Measurements from ENCODE around the gene SLC25A34.

SLC25A34 gene

DNA sequence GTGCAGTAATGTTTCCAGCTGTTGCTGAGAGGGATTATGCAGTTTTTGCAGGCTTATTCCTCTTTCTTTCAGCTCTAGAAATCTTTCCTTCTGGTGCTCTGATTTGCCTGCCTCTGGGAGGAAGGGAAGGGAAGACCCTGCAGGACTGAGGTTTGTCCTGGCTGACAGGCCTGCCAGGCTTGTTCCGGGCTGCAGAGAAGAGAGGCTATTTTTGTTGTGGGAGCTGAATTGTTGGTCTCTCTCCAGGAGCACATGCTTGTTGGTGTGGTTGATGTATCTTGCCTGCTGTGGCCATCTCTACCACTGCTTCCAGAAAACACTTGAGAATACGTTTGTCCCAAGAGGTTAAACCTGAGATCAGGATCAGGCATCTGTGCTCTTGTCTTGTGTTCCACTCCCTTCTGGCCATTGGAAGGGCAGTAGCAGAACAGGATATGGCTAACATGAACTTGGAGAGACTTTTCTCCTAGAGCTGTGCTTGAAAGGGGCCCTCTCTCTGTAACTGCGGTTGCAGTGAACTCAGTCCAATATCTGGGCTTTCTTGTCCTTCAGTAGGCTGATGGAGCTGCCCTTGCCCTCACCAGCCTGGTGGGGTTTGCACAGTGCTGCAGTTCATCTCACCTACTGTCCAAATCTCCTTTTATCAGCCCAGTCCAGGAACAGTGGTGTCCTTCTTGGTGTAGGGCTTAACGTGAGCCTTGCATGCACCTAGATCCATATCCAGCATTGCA lies 21.5 kb upstream of the SLC25A34 start:
- no peak for FAIRE-seq

DNA sequence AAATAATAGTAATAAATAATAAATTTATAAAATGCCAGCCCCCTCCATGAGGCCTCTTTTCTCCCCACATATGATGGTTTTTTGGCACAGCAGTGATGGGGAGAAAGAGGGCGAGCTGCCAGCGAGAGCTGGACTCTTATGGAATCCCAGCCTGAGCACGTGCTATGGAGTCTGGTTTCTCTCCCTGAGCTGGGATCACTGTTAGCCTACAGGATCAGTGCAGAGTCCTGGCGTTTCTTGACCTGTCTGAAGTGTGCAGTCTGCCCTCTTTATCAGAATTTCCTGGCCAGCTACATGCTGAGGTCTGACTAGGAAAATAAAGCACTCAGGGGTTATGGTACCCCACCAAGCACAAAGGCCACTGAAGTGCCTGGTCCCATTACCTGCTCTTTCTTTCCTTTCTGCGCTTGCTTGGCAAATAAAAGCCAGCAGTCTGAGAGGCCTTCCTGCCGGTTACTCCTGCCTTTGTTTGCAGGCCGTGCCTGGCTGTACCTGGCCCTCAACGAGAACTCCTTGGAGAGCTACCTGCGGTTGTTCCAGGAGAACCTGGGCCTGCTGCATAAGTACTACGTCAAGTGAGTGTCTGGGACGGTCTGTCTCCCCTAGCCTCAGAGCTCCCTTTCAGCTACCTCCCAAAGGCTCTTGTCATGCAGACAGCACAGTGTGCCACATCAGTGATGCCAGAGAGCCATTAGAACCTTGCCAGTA lies 18.5 kb upstream of the SLC25A34 start:
- no peak for FAIRE-seq

DNA sequence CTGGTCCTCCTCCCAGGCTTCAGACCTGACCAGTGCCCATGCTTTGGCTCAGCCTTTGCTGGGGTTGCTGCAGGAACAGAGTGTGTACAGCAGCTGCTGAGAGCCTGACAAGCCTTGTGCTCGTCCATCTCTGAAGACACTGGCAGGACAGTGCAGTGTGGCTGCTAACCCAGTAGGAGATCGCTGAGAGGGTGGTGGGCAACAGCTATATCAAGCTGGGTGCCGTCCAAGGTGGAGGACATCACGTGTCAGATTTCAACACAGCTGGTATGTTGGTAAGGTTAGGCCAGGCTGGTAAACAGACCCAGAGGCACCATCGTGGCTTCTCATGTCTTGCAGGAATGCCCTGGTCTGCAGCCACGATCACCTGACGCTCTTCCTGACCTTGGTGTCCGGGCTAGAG lies 17.9 kb upstream of the SLC25A34 start:
- FAIRE-seq = no peak

DNA sequence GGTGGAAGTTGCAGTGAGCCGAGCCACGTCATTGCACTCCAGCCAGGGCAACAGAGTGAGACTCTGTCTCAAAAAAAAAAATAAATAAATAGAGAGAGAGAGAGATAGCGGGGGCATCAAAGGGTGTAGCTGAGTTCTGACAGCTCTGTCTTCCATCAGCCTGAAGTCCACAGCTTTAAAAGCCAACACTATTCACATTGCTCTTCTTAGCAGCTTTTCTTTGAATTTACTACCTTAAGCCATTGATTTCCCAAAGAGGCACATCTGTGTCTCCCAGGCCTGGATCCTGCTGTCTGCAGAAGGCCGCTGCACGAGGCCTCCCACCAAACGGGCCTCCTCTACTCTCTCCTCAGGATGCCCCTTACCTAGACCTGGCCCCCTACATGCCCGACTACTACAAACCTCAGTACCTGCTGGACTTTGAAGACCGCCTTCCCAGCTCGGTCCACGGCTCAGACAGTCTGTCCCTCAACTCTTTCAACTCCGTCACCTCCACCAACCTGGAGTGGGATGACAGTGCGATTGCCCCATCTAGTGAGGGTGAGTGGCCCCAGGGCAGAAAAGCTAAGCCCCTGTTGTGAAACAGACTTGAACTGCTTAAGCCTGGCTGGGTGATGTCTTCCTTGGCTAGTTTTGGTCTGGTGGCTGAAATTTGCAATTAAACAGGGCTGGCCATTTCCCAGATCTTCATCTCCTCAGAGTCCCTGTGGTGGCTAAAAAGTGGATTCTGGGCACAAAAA lies 16.5 kb upstream of the SLC25A34 start:
- FAIRE-seq = no peak

DNA sequence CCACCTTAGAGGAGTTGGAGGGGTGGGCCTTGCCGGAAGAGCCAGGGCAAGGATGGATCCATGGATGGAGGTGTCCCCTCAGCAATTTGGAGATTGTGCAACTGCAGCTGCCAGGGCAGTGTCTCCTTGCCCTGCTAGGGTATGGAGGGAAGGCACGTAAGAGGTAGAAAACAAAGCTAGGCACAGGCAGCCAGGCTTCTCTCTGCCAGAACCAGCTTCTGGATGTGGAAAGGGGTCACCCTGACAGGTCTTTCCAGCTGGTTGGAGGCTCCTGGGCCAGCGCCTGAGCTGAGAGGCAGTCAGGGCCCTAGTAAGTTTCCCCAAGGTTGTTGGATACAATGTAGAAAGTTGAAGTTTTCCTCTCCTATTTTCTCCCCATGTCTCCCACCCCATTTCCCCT lies 15.2 kb upstream of the SLC25A34 start:
- FAIRE-seq = no peak

DNA sequence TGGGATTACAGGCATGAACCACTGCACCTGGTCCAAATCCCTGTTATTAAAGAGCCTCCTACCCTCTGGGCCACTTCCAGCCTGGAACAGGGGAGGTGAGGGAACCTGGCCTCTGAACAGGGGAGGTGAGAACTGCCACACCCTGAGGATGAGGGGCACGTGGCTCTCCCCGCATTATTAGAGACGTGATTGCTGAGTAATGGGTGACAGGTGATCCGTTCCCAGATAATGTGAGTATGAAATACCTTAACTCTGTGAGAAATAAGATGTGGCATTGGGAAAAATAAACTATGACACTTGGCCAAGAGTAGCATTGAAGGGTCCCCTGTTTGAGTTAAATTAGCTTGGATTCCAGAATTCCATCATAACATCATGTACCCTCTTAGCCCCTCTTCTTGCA lies 13.6 kb upstream of the SLC25A34 start:
- no peak for FAIRE-seq

DNA sequence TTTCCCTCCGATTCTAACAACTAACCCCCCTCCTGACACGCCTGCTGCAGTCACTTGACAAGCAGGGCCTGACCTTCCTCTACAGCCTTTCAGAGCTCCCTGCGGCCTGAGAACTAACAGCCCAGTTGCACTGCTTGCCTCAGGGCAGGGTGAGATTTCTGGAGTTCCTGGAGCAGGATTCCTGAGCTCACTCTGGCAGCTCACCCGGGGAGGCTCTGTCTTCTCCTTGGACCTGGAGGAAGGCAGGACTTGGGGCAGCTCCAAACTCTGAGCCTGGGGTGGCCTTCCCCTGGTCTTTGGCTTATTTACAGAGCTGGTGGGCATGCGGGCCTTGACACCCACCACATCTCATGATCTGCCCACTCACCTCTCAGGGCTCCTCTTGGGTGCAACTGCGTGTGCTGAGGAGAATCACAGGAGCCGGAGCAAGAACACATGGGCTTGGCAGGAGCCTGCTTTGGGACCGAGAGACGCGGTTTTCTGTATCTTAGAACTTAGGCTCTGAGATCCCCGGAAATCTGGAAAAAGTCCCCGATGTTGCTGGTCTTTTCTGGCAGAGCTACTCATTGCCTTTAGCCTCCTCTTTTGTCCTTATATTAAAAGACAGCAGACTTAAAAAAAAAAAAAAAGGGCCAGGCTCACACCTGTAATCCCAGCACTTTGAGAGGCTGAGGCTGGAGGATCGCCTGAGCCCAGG lies 13.1 kb upstream of the SLC25A34 start:
- FAIRE-seq = no peak

DNA sequence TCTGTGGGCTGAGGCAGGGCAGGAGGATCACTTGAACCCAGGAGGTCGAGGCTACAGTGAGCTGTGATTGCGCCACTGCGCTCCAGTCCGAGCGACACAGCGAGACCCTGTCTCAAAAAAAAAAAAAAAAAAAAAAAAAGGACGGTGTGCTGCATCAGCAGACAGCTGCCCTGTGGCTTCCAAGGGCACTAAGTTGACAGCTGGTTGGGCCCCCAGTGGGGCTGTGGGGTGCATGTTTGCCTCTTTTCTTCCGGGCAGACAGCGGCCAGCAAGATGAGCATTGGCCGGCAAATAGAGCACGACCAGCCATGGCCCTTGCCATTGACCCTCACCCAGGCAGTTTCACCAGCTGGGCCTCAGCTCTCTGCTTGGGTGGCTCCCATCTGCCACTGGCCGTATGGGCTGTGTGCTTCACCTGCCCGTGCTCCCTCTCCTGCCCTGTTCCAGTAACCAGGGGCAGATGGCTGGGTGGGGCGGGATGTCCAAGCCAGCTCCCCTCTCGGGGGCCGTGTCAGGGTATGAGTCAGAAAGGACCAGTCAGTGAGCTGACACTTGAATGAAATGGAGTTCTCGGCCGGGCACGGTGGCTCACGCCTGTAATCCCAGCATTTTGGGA lies 12.3 kb upstream of the SLC25A34 start:
- no peak for FAIRE-seq

DNA sequence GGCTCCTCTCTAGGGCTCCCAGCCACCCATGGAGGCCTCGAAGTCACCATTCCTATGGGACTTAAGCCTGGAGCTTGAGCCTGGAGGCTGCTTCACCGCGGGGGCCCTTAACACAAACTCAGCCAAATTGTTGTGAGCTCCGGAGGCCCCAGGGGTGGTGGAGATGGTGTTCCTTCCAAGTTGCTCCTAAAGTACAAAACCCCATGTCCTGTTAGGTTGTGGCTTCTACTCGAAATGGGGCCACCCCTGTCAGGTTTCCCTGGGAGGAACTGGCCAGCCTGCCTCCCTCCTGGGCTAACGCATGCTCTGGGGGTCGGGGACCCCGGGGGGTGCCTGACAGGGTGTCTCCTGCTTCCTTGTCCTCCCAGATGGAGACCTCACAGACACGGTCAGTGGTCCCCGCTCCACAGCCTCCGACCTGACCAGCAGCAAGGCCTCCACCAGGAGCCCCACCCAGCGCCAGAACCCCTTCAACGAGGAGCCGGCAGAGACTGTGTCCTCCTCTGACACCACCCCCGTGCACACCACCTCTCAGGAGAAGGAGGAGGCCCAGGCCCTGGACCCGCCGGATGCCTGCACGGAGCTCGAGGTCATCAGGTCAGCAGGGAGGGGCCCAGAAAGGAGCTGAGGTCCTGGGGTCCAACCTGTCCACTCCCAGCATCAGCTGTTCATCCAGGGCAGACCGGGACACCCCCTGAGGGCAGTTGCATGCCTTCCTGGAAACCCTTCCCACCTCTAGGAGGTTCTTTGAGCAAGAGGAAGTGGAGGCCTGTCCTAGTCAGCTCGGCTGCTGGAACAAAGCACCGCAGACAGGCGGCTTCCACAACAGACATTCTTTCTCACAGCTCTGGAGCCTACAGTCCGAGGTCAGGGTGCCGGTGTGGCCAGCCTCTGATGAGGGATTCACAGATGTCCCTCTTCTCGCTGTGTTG lies 10.8 kb upstream of the SLC25A34 start:
- FAIRE-seq = no peak

DNA sequence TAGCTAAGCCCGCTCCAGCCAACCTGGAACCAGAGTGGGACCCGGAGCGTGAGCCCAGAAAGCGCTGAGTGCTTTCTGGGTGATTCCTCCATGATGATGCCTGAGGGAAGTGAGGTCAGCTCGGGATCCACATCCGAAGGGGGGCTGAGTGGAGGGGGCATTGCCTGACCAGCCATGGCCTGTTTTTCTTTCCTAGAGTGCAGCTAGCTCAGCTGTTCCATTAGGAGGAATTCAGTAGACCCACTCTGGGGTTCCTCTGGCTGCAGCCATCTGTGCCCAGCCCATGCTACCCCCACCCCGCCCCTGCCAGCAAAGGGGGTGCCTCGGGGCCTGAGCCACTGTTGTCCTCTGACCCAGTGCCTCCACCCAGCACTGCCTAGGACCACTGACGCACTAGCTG lies 9.6 kb upstream of the SLC25A34 start:
- FAIRE-seq = no peak

DNA sequence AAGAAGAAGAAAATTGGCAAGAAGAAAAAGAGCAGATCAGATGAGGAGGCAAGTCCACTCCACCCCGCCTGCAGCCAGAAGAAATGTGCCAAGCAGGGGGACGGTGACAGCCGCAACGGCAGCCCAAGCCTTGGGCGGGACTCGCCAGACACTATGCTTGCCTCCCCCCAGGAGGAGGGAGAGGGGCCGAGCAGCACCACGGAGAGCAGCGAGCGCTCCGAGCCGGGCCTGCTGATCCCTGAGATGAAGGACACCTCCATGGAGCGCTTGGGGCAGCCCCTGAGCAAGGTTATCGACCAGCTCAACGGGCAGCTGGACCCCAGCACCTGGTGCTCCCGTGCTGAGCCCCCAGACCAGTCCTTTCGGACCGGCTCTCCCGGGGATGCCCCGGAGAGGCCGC lies 9.0 kb upstream of the SLC25A34 start:
- no peak for FAIRE-seq

DNA sequence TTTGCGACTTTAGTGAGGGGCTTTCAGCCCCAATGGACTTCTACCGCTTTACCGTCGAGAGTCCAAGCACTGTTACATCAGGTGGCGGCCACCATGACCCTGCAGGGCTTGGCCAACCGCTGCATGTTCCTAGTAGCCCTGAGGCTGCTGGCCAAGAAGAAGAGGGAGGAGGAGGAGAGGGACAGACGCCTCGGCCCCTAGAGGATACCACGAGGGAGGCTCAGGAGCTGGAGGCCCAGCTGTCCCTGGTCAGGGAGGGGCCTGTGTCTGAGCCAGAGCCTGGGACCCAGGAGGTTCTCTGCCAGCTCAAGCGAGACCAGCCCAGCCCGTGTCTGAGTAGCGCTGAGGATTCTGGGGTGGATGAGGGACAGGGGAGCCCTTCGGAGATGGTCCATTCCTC lies 8.6 kb upstream of the SLC25A34 start:
- no peak for FAIRE-seq

DNA sequence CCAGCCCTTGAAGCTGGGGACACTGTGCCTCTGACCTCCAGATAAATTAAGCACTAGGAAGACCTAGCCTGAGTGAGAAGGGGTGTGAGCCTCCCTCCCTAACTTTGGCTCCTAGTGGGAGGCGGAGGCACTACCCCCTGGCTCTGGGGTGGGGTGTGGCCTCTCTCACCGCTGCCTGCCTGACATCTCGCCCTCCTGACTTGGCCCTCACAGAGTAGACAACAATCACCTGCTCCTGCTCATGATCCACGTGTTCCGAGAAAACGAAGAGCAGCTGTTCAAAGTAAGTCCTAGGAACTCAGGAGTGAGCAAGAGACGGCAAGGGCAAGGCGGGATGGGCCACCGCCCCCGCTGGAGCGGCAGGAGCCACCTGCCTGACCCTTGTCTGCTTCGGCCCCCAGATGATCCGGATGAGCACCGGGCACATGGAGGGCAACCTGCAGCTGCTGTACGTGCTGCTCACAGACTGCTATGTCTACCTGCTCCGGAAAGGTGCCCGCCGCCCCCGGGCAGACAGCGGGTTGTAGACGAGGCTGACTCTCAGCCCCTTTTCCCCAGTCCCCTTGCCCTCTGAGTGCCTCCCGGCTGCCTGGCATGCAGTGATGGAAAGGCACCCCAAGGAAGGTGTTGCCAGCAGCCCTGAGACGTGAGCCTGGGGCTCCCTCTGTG lies 8.1 kb upstream of the SLC25A34 start:
- no peak for FAIRE-seq

DNA sequence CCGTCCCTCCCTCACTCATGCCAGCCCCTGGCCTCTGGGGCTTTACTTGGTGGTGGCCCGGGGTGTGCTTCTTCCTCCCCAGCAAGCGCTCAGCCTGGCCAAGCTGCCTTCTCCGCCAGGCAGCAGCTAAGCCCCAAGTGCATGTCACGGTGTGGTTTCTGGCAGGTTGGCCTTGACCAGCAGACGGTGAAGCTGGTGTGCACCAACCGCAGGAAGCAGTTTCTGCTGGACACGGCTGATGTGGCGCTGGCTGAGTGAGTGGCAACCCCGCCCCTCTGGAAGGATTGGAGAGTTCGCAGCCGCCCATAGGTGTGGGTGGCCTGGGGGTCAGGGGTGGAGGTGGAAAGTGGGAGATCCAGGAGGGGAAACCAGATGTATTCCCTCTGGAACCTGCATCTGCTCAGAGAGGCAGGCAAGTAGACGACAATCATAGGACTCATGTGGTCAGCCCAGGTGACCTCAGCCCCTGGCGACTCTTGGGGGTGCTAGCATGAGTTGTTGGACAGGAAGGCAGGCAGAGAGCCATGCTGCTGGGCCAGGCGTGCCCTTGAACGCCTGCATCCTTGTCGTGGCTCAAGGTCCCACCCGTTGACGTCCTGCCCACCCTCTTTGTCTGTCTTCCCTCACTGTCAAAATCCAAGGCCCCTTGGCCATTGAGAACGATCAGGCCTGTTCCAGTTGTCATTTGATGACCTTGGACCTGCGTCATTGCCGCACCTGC lies 7.0 kb upstream of the SLC25A34 start:
- no peak for FAIRE-seq

DNA sequence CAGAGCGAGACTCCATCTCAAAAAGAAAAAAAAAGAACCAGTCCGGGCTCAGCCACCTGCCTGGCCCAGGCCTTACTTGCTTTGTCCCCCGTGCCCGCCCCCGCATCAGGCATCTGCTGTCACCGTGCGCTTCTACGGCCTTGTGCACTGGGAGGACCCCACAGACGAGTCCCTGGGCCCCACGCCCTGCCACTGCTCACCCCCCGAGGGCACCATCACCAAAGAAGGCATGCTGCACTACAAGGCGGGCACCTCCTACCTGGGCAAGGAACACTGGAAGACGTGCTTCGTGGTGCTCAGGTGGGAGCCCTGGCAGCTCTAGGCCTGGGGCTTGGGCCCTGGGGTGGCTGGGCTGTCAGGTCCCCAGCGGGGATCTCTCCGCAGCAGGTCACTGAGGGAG lies 5.6 kb upstream of the SLC25A34 start:
- FAIRE-seq = no peak

DNA sequence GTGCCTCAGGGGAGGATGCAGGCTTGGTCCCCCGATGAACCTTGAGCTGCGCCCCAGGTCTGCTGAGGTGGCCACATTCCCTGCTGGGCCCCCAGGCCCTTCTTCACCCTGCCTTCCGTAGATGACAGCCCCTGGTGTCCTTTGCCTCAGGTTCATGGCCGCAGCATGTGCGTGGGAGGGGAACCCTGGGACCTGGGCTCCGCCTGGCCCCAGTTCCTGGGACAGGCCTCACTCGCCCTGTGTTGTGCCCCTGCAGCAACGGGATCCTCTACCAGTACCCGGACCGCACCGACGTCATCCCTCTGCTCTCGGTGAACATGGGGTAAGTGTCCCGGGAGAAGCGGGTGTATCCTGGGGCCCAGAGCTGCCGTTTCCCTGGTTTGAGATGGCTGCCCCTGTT lies 5.1 kb upstream of the SLC25A34 start:
- FAIRE-seq = no peak

DNA sequence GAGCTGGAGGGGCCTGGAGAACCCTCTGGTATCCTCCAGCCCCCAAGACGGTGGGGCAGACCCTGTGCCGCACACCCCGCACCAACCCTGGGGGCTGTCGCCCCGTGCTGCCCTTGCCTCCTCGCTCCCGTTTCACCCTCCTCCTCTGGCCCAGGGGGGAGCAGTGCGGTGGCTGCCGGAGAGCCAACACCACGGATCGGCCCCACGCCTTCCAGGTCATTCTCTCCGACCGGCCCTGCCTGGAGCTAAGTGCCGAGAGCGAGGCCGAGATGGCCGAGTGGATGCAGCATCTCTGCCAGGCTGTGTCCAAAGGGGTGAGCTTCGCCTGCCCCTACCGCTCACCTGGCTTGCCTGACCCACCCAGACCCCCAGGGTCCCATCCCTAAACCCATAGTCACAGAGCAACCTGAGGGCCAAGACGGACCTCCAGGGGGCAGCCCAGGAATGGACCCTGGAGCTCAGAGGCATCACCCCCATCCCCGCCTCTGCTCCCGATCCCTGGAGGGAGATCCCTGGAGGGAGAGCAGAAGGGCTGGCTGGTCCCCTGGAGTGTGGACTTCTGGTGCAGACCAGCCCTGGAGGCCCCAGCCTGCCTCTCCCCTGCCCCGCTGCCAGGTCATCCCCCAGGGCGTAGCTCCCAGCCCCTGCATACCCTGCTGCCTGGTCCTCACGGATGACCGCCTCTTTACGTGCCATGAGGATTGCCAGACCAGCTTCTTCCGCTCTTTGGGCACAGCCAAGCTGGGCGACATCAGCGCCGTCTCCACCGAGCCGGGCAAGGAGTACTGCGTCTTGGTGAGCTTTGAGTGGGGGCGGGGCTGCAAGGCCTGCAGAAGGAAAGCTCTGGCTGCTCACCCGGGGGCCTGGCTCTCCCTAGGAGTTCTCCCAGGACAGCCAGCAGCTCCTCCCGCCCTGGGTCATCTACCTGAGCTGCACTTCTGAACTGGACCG lies 4.0 kb upstream of the SLC25A34 start:
- FAIRE-seq = no peak

DNA sequence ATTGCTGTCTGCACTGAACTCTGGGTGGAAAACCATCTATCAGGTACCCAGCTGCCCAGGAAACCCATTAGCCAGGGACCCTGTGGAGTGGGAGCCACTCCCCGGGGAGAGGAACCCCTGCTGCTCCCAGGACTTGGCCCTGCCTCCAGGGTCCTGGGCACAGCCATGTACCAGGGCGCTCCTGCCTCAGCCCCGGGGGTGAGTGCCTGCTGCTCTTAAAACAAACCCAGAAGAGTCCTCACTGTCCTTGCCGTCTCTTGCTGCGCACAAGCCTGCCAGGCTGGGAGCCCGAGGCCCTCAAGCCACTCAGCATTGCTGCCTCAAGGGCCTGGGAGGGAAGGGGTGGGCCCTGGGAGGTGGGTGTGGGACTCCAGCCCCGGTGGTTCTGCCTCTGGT lies 3.4 kb upstream of the SLC25A34 start:
- FAIRE-seq = no peak

DNA sequence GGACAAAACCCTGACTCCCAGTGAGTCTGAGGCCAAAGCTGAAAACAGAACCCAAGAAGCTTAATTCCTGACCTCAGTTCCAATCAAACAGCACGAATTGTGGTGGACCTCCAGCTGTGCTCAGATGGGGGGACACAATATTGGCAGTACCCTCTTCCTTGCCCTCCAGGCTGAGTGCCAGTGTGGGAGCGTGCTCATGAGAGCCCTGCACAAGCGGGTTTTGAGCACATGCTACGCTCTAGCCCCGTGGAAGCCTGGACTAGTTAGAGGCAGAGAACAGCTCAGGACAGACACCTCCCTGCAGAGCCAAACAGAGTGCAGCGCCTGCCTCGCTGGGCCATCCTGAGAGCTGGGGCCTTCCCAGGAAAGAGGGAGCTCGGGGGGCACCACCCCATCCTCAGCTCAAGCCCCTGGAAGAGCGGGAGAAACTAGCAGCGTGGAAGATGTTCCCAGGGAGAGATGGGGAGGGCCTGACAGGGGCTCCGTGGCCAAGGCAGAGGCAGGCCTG lies 2.8 kb upstream of the SLC25A34 start:
- FAIRE-seq = no peak

All from endometrium (tissue), 2 donors.